ENCODE measurements around the gene GTPBP8.

DNA sequence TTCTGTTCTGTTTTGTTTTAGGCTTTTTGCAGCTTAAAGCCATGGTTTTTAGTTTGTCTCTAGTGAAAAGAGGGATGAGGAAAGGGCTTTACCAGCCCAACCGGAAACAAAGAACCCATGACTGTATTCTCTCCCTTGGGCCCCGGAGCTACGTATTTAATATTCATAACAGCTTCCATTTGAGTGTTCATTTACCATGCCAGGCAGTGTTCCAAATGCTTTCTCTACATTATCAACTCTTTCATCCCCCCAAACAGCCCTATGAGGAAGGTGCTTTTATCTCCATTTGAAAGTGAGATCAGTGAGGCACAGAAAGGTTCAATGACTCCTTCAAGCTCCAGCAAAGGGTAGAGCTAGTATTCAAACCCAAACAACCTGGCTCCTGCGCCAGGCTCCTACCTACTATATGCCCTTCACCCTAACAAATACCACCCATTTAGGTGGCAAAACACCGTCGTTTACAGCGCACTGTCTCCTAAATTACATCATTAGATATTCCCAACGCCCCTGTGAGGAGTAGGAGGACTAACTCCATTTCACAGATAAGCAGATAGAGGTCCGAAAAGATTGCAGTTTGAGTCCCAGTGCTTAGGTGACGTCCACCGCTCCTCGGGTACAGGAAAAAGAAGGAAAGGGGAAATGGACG lies 27.9 kb downstream of the GTPBP8 start:
- TF ChIP-seq EZH2 (IDR thresholded peaks at IDR 0.05; ENCODE audit: insufficient read depth, poor library complexity, severe bottlenecking), result no peak
- no peak for TF ChIP-seq EZH2phosphoT487 (IDR thresholded peaks at IDR 0.05; ENCODE audit: insufficient read depth, low read depth)
